Loucy (cell line): ENCODE results near the gene PARN.

Experiments
- H2AFZ ChIP-seq: fragments of 200-600 bp; sonication (generic); 2 replicates; pipeline ENCODE4 v1.6.0; 2016; ENCODE audit warnings: antibody characterized with exemption, mild to moderate bottlenecking, low read length, moderate library complexity
- H3F3A ChIP-seq: fragments of 200-600 bp; 2 replicates; pipeline ENCODE4 v1.6.0; 2016; ENCODE audit warnings: antibody characterized with exemption, low read depth, mild to moderate bottlenecking
- H3K27me3 ChIP-seq: fragments of 200-600 bp; sonication (generic); 2 replicates; pipeline ENCODE4 v1.6.1; 2014; ENCODE audit warnings: low read length, mild to moderate bottlenecking; ENCODE audit not compliant: insufficient read depth, poor library complexity, severe bottlenecking
- H3K36me3 ChIP-seq: fragments of 200-600 bp; sonication (generic); 2 replicates; pipeline ENCODE4 v1.6.1; 2016; ENCODE audit warnings: low read length; ENCODE audit not compliant: insufficient read depth
- H3K4me1 ChIP-seq: fragments of 200-600 bp; sonication (generic); 2 replicates; pipeline ENCODE4 v1.5.1; 2014; ENCODE audit warnings: low read length, mild to moderate bottlenecking; ENCODE audit not compliant: insufficient read depth, poor library complexity, severe bottlenecking
- H3K4me2 ChIP-seq: fragments of 200-600 bp; sonication (generic); 2 replicates; pipeline ENCODE4 v1.6.0; 2014; ENCODE audit warnings: antibody characterized with exemption, low read length, low read depth, mild to moderate bottlenecking; ENCODE audit not compliant: poor library complexity, severe bottlenecking
- H3K4me3 ChIP-seq: fragments of 200-600 bp; sonication (generic); 2 replicates; pipeline ENCODE4 v1.5.1; 2014; ENCODE audit warnings: low read length, mild to moderate bottlenecking, mixed read lengths; ENCODE audit not compliant: poor library complexity, severe bottlenecking
- H3K79me2 ChIP-seq: fragments of 200-600 bp; sonication (generic); 2 replicates; pipeline ENCODE4 v1.6.1; 2014; ENCODE audit warnings: low read length; ENCODE audit not compliant: insufficient read depth
- H3K9ac ChIP-seq: fragments of 200-600 bp; sonication (generic); 2 replicates; pipeline ENCODE4 v1.6.0; 2014; ENCODE audit warnings: mild to moderate bottlenecking, low read depth, low read length, moderate library complexity; ENCODE audit not compliant: poor library complexity, severe bottlenecking
- H3K9me2 ChIP-seq: fragments of 200-600 bp; sonication (generic); replicated peaks from 2 replicates; pipeline ENCODE4 v1.6.1; 2016; ENCODE audit warnings: low read depth, low read length, mixed read lengths
- H3K9me3 ChIP-seq: fragments of 200-600 bp; sonication (generic); 2 replicates; pipeline ENCODE4 v1.6.1; 2014; ENCODE audit warnings: mild to moderate bottlenecking, antibody characterized with exemption, low read length, low read depth; ENCODE audit not compliant: insufficient read depth
- H4K20me1 ChIP-seq: fragments of 200-600 bp; sonication (generic); 2 replicates; pipeline ENCODE4 v1.6.0; 2014; ENCODE audit warnings: antibody characterized with exemption, low read length, mild to moderate bottlenecking; ENCODE audit not compliant: insufficient read depth, poor library complexity, severe bottlenecking
- CTCF ChIP-seq: fragments of 200-600 bp; sonication (generic); conservative IDR thresholded peaks from 2 replicates; pipeline ENCODE4 v1.5.1; 2014; ENCODE audit warnings: mild to moderate bottlenecking, antibody characterized with exemption, low read length
- EZH2phosphoT487 ChIP-seq: fragments of 200-600 bp; IDR thresholded peaks from 2 replicates; pipeline ENCODE4 v1.6.1; 2018; ENCODE audit warnings: antibody characterized with exemption, mild to moderate bottlenecking, moderate library complexity, borderline replicate concordance

PARN gene

GRCh38 chr16:14513389-14514107 lies 116.5 kb downstream of the PARN start:
- Histone ChIP-seq H3F3A (no peaks in the 10 kb centered on the region), H3K4me3 (no peak overlapping the region), H3K9ac (no peak overlapping the region), H3K79me2 (no peaks in the 10 kb centered on the region), H3K9me2 (no peaks in the 10 kb centered on the region), H2AFZ (no peak overlapping the region), H3K4me1 (no peaks in the 10 kb centered on the region), H3K27me3 (no peaks in the 10 kb centered on the region), H3K36me3 (no peaks in the 10 kb centered on the region), H3K9me3 (no peaks in the 10 kb centered on the region), H4K20me1 (no peaks in the 10 kb centered on the region), H3K4me2 (no peak overlapping the region)
- TF ChIP-seq EZH2phosphoT487 (no peak), CTCF (no peak)

GRCh38 chr16:14511800-14512135 lies 118.3 kb downstream of the PARN start:
- H3K9me2 ChIP-seq = no peaks in the 10 kb centered on the region
- no peaks in the 10 kb centered on the region for H4K20me1 ChIP-seq
- H3K4me1 ChIP-seq = no peaks in the 10 kb centered on the region
- no peaks in the 10 kb centered on the region for H3F3A ChIP-seq
- H3K27me3 ChIP-seq = no peaks in the 10 kb centered on the region
- no peak overlapping the region for H3K4me2 ChIP-seq
- H3K9me3 ChIP-seq = no peaks in the 10 kb centered on the region
- no peaks in the 10 kb centered on the region for H3K36me3 ChIP-seq
- no peaks in the 10 kb centered on the region for H3K79me2 ChIP-seq
- no peak for TF ChIP-seq CTCF
- TF ChIP-seq EZH2phosphoT487 = no peak
- no peak overlapping the region for H2AFZ ChIP-seq
- H3K4me3 ChIP-seq = no peak overlapping the region
- H3K9ac ChIP-seq = no peak overlapping the region

- Histone ChIP-seq H3F3A (no peaks in the 10 kb centered on the region), H3K27me3 (no peaks in the 10 kb centered on the region), H3K9ac (no peak overlapping the region), H3K4me1 (no peaks in the 10 kb centered on the region), H2AFZ (no peak overlapping the region), H3K4me3 (no peak overlapping the region), H3K36me3 (no peaks in the 10 kb centered on the region), H3K9me2 (no peaks in the 10 kb centered on the region), H4K20me1 (no peaks in the 10 kb centered on the region), H3K79me2 (no peaks in the 10 kb centered on the region), H3K4me2 (no peak overlapping the region), H3K9me3 (no peaks in the 10 kb centered on the region)
- TF ChIP-seq CTCF = no peak
- TF ChIP-seq EZH2phosphoT487 = no peak
These were observed 118.9 kb downstream of the PARN start for GRCh38 chr16:14510939-14511799.
